ENCODE measurements around the gene PRMT5. TPM values are rescaled to one million over a fixed set of nuclear protein-coding genes. Genes with fewer than 3 reads are reported as not detected.
A peak's percentile ranks its signal among the peaks of the same experiment; 100 is the strongest.
"Not testable (repeated sequence)": the region's sequence is repeated elsewhere in the genome, so short reads cannot be mapped to it uniquely, and the experiment has no call there.

The PRMT5 gene
- total RNA-seq, 1 donor from 2014 or later, result 54.8 TPM

- no peak for DNase-seq (ENCODE audit: low spot score)
These were observed 6.0 kb upstream of the PRMT5 start for GRCh38 chr14:22935156-22935555.

- no peak for DNase-seq (ENCODE audit: low spot score)
These were observed 3.0 kb upstream of the PRMT5 start for GRCh38 chr14:22932146-22932545.

- DNase-seq (ENCODE audit: low spot score), result no peak
These were observed 787 bp upstream of the PRMT5 start for GRCh38 chr14:22929961-22930364.

GRCh38 chr14:22928237-22929103 is 706 bp downstream of the PRMT5 start:
- no peak for DNase-seq (ENCODE audit: low spot score)

- DNase-seq (ENCODE audit: low spot score), result no peak
These were observed 2.9 kb downstream of the PRMT5 start for GRCh38 chr14:22926316-22926715.

GRCh38 chr14:22925513-22925912 is 3.7 kb downstream of the PRMT5 start:
- DNase-seq (ENCODE audit: low spot score), result no peak

- no peak for DNase-seq (ENCODE audit: low spot score)
These were observed 5.4 kb downstream of the PRMT5 start for GRCh38 chr14:22923746-22924145.

- DNase-seq (ENCODE audit: low spot score), result no peak
These were observed 6.9 kb downstream of the PRMT5 start for GRCh38 chr14:22922294-22922693.

- DNase-seq (ENCODE audit: low spot score), result no peak
These were observed 8.5 kb downstream of the PRMT5 start for GRCh38 chr14:22920697-22921096.

- DNase-seq (ENCODE audit: low spot score), result no peak
These were observed 9.6 kb downstream of the PRMT5 start for GRCh38 chr14:22919601-22919921.

GRCh38 chr14:22918804-22919600 is 10.2 kb downstream of the PRMT5 start, which contains the start of gene RBM23:
RBM23 (minus strand) TSS chr14:22919149.
- peak; percentile 99 for DNase-seq (ENCODE audit: low spot score)

GRCh38 chr14:22915886-22916521 is 13.2 kb downstream of the PRMT5 start:
- DNase-seq (ENCODE audit: low spot score), result no peak

GRCh38 chr14:22914836-22915235 is 14.3 kb downstream of the PRMT5 start:
- not testable (repeated sequence) for DNase-seq (ENCODE audit: low spot score)

- no peak for DNase-seq (ENCODE audit: low spot score)
These were observed 18.3 kb downstream of the PRMT5 start for GRCh38 chr14:22910916-22911315.

- DNase-seq (ENCODE audit: low spot score), result no peak
These were observed 20.6 kb downstream of the PRMT5 start for GRCh38 chr14:22908601-22909000.

GRCh38 chr14:22907429-22907828 is 21.7 kb downstream of the PRMT5 start:
- no peak for DNase-seq (ENCODE audit: low spot score)

- DNase-seq (ENCODE audit: low spot score), result no peak
These were observed 23.1 kb downstream of the PRMT5 start for GRCh38 chr14:22906073-22906472.

GRCh38 chr14:22905627-22906026 is 23.5 kb downstream of the PRMT5 start:
- DNase-seq (ENCODE audit: low spot score), result no peak

GRCh38 chr14:22903742-22904087 is 25.5 kb downstream of the PRMT5 start:
- DNase-seq (ENCODE audit: low spot score), result no peak

GRCh38 chr14:22901799-22902198 is 27.4 kb downstream of the PRMT5 start:
- DNase-seq (ENCODE audit: low spot score), result no peak

- DNase-seq (ENCODE audit: low spot score), result no peak
These were observed 28.9 kb downstream of the PRMT5 start for GRCh38 chr14:22900081-22900799.
